Measurements from ENCODE around the gene RCSD1.

Gene RCSD1

GRCh38 chr1:167627865-167628641 lies 2.0 kb upstream of the RCSD1 start:
- DNase-seq (ENCODE audit: low read depth), result no peak
- H3K4me3 ChIP-seq (ENCODE audit: low read depth, low read length), result no peak overlapping the region
- no peak for TF ChIP-seq CTCF (conservative IDR thresholded peaks at IDR 0.05; ENCODE audit: low read depth, low read length)

GRCh38 chr1:167628741-167629515 lies 1.1 kb upstream of the RCSD1 start:
- no peak overlapping the region for H3K4me3 ChIP-seq (ENCODE audit: low read depth, low read length)
- TF ChIP-seq CTCF (conservative IDR thresholded peaks at IDR 0.05; ENCODE audit: low read depth, low read length), result no peak
- DNase-seq (ENCODE audit: low read depth), result no peak

DNA sequence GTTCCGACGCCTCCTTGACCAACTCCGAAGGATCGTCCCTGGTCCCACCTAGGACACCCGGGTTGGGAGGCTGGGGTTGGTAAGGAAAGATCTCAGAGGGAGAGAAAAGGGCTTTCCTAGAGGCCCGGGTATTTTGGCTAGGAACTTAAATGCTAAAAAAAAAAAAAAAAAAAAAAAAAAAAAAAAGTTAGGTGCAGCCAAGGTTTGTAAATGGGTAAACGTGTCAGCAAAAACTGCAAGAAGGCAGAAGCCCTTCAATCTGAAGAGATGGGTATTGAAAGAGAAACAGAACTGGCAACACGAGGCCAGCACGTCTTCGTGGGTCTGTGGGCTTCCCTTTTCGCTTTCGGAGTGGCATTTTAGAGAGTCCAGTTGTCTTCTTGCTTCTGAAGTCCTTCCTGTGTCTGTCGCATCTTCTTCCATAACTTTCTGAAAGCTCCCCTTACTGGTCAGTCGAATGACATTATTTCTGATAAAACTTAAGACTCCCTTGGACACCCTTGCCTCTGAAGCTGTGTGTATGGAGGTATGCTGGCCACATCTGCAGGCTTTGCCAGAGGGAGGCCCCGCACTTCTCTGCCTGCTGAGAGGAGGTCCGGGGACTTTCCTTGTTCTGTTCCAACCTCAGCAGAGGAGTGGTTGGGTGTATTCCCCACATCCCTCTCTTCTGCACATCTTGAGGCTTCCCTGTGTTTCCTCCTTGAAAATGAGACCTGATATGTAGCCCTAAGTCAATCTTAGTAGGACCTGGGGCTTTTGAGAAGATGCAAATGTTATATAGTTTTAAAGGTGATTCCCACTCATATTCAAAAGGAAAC lies 745 bp downstream of the RCSD1 start:
- DNase-seq (ENCODE audit: low read depth), result peak; percentile 20
- TF ChIP-seq CTCF (conservative IDR thresholded peaks at IDR 0.05; ENCODE audit: low read depth, low read length), result no peak
- peak overlapping the region; percentile 68 for H3K4me3 ChIP-seq (ENCODE audit: low read depth, low read length)

DNA sequence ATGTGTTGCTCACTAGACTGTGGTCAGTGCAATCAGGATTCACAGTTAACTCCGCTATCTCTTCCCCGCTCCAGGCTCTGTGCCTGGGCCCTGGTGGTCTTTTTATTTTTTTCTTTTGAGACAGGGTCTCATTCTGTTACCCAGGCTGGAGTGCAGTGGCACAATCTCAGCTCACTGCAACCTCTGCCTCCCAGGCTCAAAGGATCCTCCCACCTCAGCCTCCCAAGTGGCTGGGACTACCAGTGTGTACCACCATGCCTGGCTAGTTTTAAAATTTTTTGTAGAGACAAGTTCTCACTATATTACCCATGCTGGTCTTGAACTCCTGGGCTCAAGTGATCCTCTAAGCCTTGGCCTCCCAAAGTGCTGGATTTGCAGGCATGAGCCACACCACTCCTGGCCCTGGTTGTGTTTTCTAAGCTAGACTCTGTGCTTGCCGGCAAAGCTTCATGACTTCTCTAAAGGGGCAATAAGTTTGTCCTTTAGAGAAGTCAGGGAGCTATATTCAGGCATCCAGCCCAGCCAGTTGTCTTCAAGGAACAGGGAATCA lies 1.4 kb downstream of the RCSD1 start:
- no peak overlapping the region for H3K4me3 ChIP-seq (ENCODE audit: low read depth, low read length)
- no peak for TF ChIP-seq CTCF (conservative IDR thresholded peaks at IDR 0.05; ENCODE audit: low read depth, low read length)
- DNase-seq (ENCODE audit: low read depth), result no peak

DNA sequence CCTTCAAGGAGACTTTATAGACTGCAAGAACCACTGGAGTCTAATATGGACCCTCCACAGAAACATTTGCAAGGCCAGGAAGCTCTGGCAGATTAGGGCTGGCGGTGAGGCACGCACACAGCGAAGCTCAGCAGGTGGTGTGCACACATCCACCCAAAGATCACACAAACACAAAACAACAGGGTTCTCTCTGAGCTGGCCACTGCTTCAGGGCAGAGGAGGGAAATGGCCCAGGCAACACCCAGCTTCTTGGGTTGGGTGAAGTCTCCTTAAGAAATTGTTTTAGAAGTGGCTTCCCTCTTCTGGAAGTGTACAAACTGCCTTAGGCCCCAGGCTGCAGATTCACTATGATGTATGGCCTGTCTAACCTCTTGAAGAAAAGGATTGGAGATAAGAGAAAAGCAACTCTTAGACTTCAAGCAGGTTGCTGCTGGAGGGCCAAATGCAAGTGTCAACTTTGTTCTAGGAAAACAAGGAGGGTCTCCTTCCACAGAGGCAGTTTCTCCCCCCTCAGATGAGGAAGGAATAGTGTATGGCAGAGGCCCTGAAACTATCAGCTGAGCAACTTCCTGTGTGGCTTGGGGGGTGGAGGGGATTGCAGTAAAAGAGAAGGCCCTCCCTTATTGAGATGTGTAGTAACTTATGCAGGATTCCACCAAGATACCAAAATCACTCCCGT lies 2.0 kb downstream of the RCSD1 start:
- no peak for TF ChIP-seq CTCF (conservative IDR thresholded peaks at IDR 0.05; ENCODE audit: low read depth, low read length)
- DNase-seq (ENCODE audit: low read depth), result no peak
- no peak overlapping the region for H3K4me3 ChIP-seq (ENCODE audit: low read depth, low read length)

DNA sequence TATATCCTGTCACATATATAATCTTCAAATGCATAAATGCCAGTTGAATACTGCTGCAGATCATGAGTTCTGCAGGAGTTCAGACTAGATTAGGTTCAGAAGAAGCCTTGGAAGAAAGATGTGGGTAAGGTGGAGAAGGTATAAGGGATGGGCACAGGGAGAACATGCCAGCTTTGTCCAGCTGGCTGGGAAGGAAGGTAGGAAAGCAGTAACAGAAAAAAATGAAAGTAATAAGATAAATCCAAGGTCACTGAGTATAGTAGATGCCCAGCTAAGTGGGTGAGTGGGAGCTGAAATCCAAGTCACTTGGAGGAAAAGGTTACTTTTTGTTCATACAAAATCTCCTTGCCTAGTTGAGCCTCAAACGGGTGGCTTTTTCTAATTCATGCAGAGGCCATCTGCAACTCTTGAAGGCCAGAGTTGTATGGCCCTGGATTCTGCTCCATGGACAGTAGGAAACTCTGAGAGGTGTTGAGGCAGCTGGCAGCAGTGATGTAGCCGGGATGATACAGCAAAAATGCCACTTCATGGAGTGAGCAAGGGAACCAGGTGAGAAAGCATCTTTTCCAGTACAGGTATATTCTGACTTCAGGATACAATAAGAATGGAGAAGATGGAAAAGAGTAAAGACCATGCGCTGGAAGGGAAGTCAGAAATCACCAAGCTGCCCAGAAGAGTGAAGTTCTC lies 3.4 kb downstream of the RCSD1 start:
- DNase-seq (ENCODE audit: low read depth), result no peak
- no peak for TF ChIP-seq CTCF (conservative IDR thresholded peaks at IDR 0.05; ENCODE audit: low read depth, low read length)
- H3K4me3 ChIP-seq (ENCODE audit: low read depth, low read length), result no peak overlapping the region
